Vagina (tissue), 2 donors: Measurements from ENCODE around the gene MFN1.

Experiments used
- CTCF ChIP-seq, 3 experiments: fragments of 450-650 bp in 2 of 3; fragments of 200-600 bp in 1 of 3; sonication (generic) in 1 of 3; IDR thresholded peaks; one replicate each; pipeline ENCODE4 v1.5.1; 2017 to 2019; ENCODE audit warnings: antibody characterized with exemption in 3 of 3, mild to moderate bottlenecking in 2 of 3, moderate library complexity in 2 of 3
- POLR2A ChIP-seq, 2 donors: fragments of 450-650 bp; IDR thresholded peaks; one replicate each; pipeline ENCODE4 v1.6.1; 2017; ENCODE audit warnings: antibody characterized with exemption in 2 of 2, mild to moderate bottlenecking in 2 of 2, moderate library complexity in 2 of 2
- POLR2AphosphoS5 ChIP-seq, 2 donors: sonication (generic); formaldehyde crosslinking; IDR thresholded peaks; one replicate each; pipeline ENCODE4 v1.9.0; 2017; ENCODE audit warnings: antibody characterized with exemption in 2 of 2, mild to moderate bottlenecking in 2 of 2, low read depth in 1 of 2; ENCODE audit not compliant: insufficient read depth in 1 of 2

DNA sequence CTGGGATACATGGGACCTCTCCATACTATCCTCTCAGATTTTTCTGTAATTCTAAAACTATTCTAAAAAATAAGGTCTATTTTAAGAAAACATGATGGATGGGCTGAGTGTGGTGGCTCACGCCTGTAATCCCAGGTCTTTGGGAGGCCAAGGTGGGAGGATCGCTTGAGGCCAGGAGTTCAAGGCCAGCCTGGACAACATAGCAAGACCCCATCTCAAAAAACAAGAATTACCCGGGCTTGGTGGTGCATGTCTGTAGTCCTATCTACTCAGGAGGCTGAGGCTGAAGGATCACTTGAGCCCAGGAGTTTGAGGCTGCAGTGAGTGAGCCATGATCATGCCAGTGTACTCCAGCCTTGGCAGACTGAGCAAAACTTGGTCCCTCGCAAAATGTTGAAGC, 15.3 kb upstream of the MFN1 start:
- TF ChIP-seq CTCF (IDR thresholded peaks at IDR 0.05), result no peak
- TF ChIP-seq POLR2A (IDR thresholded peaks at IDR 0.05), result no peak
- no peak for TF ChIP-seq POLR2AphosphoS5 (IDR thresholded peaks at IDR 0.05; ENCODE audit: insufficient read depth in 1 of 2, low read depth in 1 of 2)
